Adipocyte (in vitro differentiated cells): ENCODE measurements around the gene PRR35.
A peak's percentile ranks its signal among the peaks of the same experiment; 100 is the strongest.

ENCODE experiments used
- DNase-seq: peaks from one replicate; pipeline ENCODE4 v3.0.0-alpha.2; 2015; ENCODE audit warnings: low read depth
- H3K27me3 ChIP-seq: replicated peaks from 2 replicates; pipeline ENCODE4 v1.7.0; 2013; ENCODE audit warnings: mild to moderate bottlenecking, low read length, moderate library complexity; ENCODE audit not compliant: control insufficient read depth, insufficient read depth
- H3K36me3 ChIP-seq: 2 replicates; pipeline ENCODE4 v1.7.0; 2013; ENCODE audit warnings: low read length, mild to moderate bottlenecking, moderate library complexity; ENCODE audit not compliant: control insufficient read depth, insufficient read depth, severe bottlenecking
- H3K4me1 ChIP-seq: 2 replicates; pipeline ENCODE4 v1.7.0; 2013; ENCODE audit warnings: mild to moderate bottlenecking, low read length, moderate library complexity; ENCODE audit not compliant: control insufficient read depth, insufficient read depth
- H3K4me3 ChIP-seq: 2 replicates; pipeline ENCODE4 v1.7.0; 2013; ENCODE audit warnings: mild to moderate bottlenecking, low read length, moderate library complexity
- H3K9ac ChIP-seq: 2 replicates; pipeline ENCODE4 v1.7.0; 2013; ENCODE audit warnings: mild to moderate bottlenecking, low read length, moderate library complexity
- H3K9me3 ChIP-seq: 2 replicates; pipeline ENCODE4 v1.7.0; 2013; ENCODE audit warnings: mild to moderate bottlenecking, low read length, moderate library complexity; ENCODE audit not compliant: control insufficient read depth

Gene PRR35

DNA sequence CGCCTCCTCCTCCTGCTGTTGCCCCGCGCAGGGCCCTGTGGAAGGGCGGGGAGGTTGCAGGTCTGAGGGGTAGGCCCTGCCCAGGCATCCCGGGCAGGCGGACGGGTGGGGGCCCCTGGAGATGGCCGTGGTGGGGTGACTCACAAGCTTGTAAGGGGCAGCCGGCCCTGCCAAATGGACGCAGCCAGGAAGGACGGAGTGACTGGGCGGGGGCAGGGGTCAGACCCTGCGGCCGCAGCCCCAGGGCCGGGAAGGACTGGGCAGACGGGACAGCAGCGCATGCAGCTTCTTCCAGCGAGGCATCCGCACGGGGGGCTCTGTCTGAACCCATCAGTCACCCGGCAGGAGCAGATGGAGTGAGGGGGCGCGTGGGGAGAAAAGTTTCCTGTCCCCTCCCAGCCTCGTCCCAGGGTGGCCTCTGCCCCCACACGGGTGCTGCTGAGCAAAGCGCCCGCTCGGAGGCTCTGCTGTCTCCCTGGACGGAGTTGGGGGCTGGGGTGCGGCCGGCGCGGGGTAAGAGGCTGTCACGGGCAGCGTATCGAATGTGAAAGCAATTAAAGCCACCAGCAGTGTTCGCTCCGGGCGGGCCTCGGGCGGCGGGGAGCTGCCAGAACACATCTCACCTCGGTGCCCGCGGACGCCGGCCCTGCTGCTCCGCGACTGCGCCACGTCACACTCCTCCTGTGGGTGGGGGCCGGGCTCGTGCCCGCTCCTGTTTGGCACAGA, 5.4 kb upstream of the PRR35 start:
- peaks cover 11% of the 10 kb centered on the region for H3K4me1 ChIP-seq
- peak; percentile 68 for DNase-seq
- peaks cover 6% of the 10 kb centered on the region for H3K27me3 ChIP-seq
- H3K4me3 ChIP-seq: peak overlapping the region; percentile 37
- peak overlapping the region; percentile 73 for H3K9ac ChIP-seq
- no peaks in the 10 kb centered on the region for H3K9me3 ChIP-seq
- H3K36me3 ChIP-seq: peaks cover 9% of the 10 kb centered on the region

GRCh38 chr16:555528-556473, 4.4 kb upstream of the PRR35 start:
- peak overlapping the region; percentile 73 for H3K9ac ChIP-seq
- no peak overlapping the region for H3K4me3 ChIP-seq
- peaks cover 11% of the 10 kb centered on the region for H3K4me1 ChIP-seq
- H3K9me3 ChIP-seq: no peaks in the 10 kb centered on the region
- H3K27me3 ChIP-seq: peaks cover 6% of the 10 kb centered on the region
- no peak for DNase-seq
- H3K36me3 ChIP-seq: peaks cover 7% of the 10 kb centered on the region

DNA sequence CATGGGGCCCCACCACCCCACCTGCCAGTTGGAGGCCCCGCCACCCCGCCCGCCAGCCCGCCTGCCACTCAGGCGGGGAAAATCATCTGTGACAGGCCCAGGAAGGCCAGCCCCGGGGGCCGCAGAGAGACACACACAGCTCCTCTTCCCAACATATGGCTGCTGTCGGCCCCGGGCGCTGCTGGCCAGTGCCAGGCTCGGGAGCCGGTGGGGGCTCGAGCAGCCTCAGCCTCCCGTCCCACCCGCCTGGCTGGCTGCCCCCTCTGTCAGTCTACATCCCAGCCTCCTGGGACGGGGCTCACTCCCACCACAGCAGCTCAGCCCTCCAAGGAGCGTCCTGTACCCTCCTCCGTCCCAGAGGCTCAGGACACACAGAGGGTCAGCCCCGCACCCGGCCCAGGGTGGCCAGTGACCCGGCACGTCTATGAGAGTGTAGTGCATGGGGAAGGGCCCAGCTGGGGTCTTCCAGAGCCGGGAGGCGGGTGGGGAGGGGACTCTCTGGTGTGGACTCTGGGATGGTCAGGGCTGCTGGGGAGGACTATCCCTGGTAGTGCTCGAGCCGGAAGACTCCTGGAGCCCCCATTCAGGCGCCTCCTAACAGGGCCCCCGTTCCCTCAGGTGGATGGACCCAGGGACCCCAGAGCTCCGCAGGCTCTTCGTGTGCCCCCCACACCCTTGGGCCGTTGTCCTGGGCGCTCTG, 3.6 kb upstream of the PRR35 start:
- no peak for DNase-seq
- Histone ChIP-seq H3K4me3 (no peak overlapping the region), H3K36me3 (peaks cover 4% of the 10 kb centered on the region), H3K9ac (no peak overlapping the region), H3K9me3 (no peaks in the 10 kb centered on the region), H3K4me1 (peaks cover 11% of the 10 kb centered on the region), H3K27me3 (peaks cover 10% of the 10 kb centered on the region)

DNA sequence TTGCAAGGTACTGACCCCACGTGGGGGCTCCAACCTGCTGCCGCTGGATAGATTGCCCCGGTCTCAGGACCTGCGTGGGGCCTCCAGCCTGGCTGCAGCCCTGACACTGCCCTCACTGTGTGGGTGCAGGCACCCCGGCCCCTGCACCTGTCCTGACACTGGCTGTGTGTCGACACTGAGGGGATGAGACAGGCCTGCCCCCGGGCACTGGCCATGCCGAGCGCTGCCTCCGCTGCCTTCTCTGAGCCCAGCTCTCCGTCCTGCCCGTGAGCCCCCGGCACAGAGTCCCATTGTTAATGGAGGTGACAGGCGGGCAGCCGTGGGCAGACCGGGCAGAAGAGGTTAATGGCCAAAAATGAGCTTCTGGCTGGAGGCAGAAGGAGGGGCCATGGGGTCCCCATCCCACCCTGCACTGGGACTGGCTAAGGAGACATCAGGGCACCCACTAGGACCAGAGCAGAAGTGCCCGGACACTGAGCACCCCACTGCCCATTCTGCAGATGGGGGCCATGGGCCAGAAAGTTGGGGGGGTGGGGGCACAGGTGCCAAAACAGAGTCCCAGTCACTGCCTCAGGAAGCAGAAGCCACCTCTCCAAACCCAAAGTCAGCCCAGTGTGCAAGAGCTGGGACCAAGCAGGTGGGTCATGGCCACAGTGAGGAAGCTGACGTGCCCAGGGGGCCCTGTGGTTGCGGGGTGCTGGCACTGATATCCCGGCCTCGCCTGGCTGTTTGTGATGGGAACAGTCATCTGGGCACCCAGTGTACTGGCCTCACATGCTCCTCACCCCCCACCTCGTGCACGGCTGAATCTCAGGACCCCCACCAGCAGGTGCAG, 2.5 kb upstream of the PRR35 start:
- H3K4me1 ChIP-seq: peaks cover 11% of the 10 kb centered on the region
- H3K36me3 ChIP-seq: no peaks in the 10 kb centered on the region
- no peak for DNase-seq
- H3K9me3 ChIP-seq: no peaks in the 10 kb centered on the region
- no peak overlapping the region for H3K4me3 ChIP-seq
- H3K27me3 ChIP-seq: peaks cover 14% of the 10 kb centered on the region
- no peak overlapping the region for H3K9ac ChIP-seq

DNA sequence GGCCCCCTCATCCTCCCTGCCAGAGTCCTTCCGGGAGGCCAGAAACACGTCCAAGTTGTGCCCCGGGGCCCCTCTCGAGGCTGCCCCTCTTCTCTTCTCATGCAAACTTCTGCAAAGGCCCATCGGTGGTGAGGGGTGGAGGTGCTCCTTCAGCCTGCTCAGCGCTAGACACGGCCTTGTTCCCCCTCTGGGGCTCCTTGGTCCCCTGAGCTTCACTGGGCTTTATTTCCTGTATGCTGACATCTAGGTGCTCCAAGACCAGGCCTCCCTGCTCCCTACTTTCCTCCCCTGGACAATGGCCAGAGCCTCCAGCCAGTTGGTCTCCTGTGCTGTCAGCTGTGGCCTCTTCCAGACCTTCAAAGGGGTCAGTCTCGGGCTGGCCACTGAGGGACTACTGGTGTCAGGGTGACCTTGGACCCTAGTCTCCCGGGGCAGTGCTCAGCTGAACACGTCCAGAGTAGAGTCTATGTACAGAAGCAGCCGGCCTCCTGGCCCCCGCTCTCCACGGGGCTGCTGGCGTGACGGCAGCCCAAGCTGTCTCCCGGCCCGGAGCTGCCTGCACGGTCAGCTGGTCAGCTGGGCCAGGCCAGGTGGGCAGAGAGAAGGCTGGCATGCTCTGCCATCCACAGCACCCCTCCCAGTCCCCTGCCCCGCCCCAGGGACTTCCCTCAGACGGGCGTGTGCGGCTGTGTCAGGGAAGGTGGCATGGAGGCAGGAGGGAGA, 1.7 kb upstream of the PRR35 start:
- Histone ChIP-seq H3K36me3 (no peaks in the 10 kb centered on the region), H3K4me3 (no peak overlapping the region), H3K9ac (no peak overlapping the region), H3K9me3 (no peaks in the 10 kb centered on the region), H3K4me1 (peaks cover 11% of the 10 kb centered on the region), H3K27me3 (peaks cover 14% of the 10 kb centered on the region)
- no peak for DNase-seq

- no peaks in the 10 kb centered on the region for H3K9me3 ChIP-seq
- H3K36me3 ChIP-seq: no peaks in the 10 kb centered on the region
- peaks cover 10% of the 10 kb centered on the region for H3K4me1 ChIP-seq
- peaks cover 14% of the 10 kb centered on the region for H3K27me3 ChIP-seq
- no peak overlapping the region for H3K9ac ChIP-seq
- H3K4me3 ChIP-seq: no peak overlapping the region
- no peak for DNase-seq
Measured at GRCh38 chr16:559021-559380, 1.2 kb upstream of the PRR35 start.

DNA sequence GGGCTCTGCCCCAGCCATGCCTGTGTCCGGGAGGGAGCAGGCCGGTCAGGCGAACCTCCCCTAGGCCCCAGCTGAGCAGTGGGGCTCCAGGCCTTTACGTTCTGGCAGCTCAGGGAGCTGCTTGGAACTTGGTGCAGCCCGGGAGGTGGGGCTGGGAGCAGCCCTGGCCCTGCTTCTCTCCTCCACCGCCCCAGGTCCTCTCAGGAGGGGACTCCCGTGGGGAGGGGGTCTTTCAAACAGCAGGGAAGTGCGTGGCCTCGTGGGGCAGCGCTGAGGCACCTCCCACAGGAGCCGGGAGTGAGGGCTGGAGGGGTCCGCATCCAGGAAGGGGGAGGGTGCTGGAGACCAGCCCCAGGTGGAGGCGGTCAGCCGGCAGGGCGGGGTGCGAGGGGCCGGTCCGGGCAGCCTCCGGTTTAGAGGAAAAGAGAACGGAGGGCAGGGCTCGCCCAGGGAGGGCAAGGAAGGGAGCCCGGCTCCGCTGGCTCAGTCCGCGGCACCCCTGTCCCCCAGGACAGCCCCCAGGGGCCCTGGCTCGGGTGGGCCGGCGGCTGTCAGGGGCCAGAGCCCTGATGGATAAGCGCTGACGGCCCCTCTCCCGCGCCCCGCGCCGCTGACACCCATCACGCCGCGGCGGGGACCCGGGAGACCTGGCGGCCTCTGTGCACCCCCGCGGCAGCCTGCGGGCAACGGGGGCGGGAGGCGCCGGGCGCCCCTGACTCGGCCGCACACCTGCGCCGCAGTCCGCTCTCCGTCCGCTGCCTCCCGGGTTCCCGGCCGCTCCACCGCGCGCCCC, 587 bp upstream of the PRR35 start:
- peak; percentile 24 for DNase-seq
- H3K9me3 ChIP-seq: no peaks in the 10 kb centered on the region
- no peaks in the 10 kb centered on the region for H3K36me3 ChIP-seq
- H3K4me1 ChIP-seq: peaks cover 5% of the 10 kb centered on the region
- H3K4me3 ChIP-seq: no peak overlapping the region
- H3K27me3 ChIP-seq: peaks cover 14% of the 10 kb centered on the region
- no peak overlapping the region for H3K9ac ChIP-seq

DNA sequence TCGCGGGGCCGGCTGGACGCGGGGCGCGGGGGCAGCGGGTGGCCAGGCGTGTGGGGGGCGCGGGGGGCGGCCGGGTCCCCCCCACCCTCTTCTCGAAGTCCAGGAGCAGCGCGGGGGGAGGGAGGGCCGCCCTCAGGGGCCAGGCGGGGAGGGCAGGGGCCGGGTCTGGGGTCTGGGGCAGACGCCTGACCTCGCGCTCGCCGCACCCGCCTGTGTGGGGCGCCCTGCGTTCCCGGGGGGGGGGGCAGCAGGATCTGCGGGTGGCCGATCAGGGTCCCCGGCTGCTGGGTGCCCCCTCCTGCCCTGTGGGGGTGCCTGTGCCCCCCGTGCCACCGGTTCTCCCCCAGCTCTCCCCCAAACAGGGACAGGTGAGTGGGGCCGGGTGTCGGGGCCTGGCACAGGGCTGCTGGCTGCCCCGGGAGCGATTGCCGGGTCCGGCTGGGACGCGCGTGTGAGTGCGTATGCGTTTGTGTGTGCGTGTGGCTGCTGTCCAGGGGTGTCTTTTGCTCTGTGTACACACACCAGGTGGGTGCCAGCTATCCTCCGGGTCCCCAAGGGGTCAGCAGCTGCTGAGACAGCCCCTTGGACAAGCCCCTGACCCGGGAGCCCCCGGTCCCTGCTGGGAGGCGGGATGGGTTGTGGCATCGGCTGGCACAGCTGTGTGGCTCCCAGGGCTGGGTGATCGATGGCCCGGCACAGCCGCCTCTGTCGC, 663 bp downstream of the PRR35 start:
- no peaks in the 10 kb centered on the region for H3K4me1 ChIP-seq
- H3K27me3 ChIP-seq: peaks cover 14% of the 10 kb centered on the region
- H3K9me3 ChIP-seq: no peaks in the 10 kb centered on the region
- H3K36me3 ChIP-seq: no peaks in the 10 kb centered on the region
- no peak for DNase-seq
- H3K4me3 ChIP-seq: no peak overlapping the region
- no peak overlapping the region for H3K9ac ChIP-seq

DNA sequence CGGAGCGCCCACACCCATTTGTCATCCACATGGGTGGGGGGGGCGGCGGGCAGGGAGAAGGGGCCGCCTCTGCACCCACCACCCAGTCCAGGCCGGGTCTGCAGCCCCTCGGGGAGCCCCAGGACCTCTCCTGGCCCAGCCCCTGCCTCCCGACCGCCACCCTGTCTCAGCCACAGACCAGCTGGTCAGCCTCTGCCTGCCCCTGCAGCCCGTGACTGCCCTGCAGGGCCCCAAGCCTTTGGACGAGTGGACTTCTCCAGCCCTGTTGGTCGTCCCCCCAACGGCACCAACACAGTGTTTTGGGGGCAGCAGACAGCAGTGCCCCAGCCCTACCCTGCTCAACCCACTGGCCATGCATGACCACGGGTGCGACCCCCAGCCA, 1.2 kb downstream of the PRR35 start:
- Histone ChIP-seq H3K4me1 (peaks cover 2% of the 10 kb centered on the region), H3K27me3 (peaks cover 14% of the 10 kb centered on the region), H3K4me3 (no peak overlapping the region), H3K9ac (no peak overlapping the region), H3K9me3 (no peaks in the 10 kb centered on the region), H3K36me3 (no peaks in the 10 kb centered on the region)
- no peak for DNase-seq
